Panc1 (cell line): Measurements from ENCODE around the gene SHC1. TPM values are rescaled to one million over a fixed set of nuclear protein-coding genes. Genes with fewer than 3 reads are reported as not detected.

Experiments
- ATAC-seq: fragments of 200-7000 bp; cut with Tn5 transposase; 2 replicates; pipeline ENCODE4 v1.9.1; 2020; ENCODE audit warnings: mild to moderate bottlenecking, moderate library complexity
- BruUV-seq: library from RNA; stranded (reverse); fragments of 400-500 nt; replicated peaks from 2 replicates; lab custom pipeline; 2021; lab: Mats Ljungman, UMichigan
- CTCF ChIA-PET: fragments of 300-600 bp; sonication (Branson Sonifier 250); formaldehyde crosslinking; loops from one replicate; lab custom pipeline; 2022; ENCODE audit warnings: antibody characterized with exemption; lab: Charles Lee
- POLR2A ChIA-PET: fragments of 300-600 bp; sonication (Branson Sonifier 250); formaldehyde crosslinking; loops from one replicate; lab custom pipeline; 2022; ENCODE audit warnings: antibody characterized with exemption; lab: Charles Lee
- DNase-seq: peaks from one replicate; pipeline ENCODE4 v3.0.0-alpha.2; 2010; ENCODE audit warnings: low read depth, low spot score
- H3K27ac ChIP-seq: 2 replicates; pipeline ENCODE4 v1.5.1; 2011; ENCODE audit warnings: mild to moderate bottlenecking, low read length, inconsistent platforms
- H3K27me3 ChIP-seq: fragments of 200-500 bp; sonication (Bioruptor generic); 2 replicates; pipeline ENCODE4 v1.6.0; 2014; ENCODE audit warnings: low read length, inconsistent platforms; ENCODE audit not compliant: control insufficient read depth, insufficient read depth
- H3K36me3 ChIP-seq: fragments of 200-500 bp; sonication (Bioruptor generic); 2 replicates; pipeline ENCODE4 v1.5.1; 2014; ENCODE audit warnings: inconsistent platforms, mild to moderate bottlenecking, low read length, moderate library complexity; ENCODE audit not compliant: control insufficient read depth, insufficient read depth
- H3K4me1 ChIP-seq: 2 replicates; pipeline ENCODE4 v1.5.1; 2011; ENCODE audit warnings: inconsistent platforms, mild to moderate bottlenecking, low read length, moderate library complexity; ENCODE audit not compliant: control insufficient read depth, insufficient read depth
- H3K4me3 ChIP-seq, 2 experiments: 2 replicates each; pipeline ENCODE4 v1.5.1; 2011 to 2012; ENCODE audit warnings: low read depth in 2 of 2, low read length in 2 of 2, mild to moderate bottlenecking in 2 of 2, inconsistent platforms in 1 of 2, moderate library complexity in 1 of 2
- H3K9me3 ChIP-seq: fragments of 200-500 bp; sonication (Bioruptor generic); 2 replicates; pipeline ENCODE4 v1.5.1; 2014; ENCODE audit warnings: low read depth, mild to moderate bottlenecking, inconsistent platforms, low read length, moderate library complexity; ENCODE audit not compliant: control insufficient read depth, insufficient read depth
- SIN3A ChIP-seq: IDR thresholded peaks from 2 replicates; pipeline ENCODE4 v1.6.1; 2012; ENCODE audit warnings: low read depth, mild to moderate bottlenecking, low read length, moderate library complexity, borderline replicate concordance; ENCODE audit not compliant: insufficient read depth
- in situ Hi-C: cut with HindIII; loops from 2 replicates; pipeline ENCODE4 v1.10.0; 2016; ENCODE audit warnings: low sequenced_read_pairs, low pct_unique_long_range_greater_than_20kb
- intact Hi-C: fragments of 100-400 bp; cut with micrococcal nuclease; formaldehyde crosslinking; loops from one replicate; pipeline ENCODE4 v1.10.0; 2022; ENCODE audit not compliant: unreplicated experiment
- microRNA-seq: library from miRNA; unstranded; fragments of <30 nt; microRNA quantifications from one replicate; pipeline ENCODE4 v1.1.0, GENCODE V29; 2020; ENCODE audit not compliant: unreplicated experiment
- total RNA-seq: library from RNA; stranded (reverse); gene quantifications from one replicate; pipeline ENCODE4 v1.2.1, GENCODE V29; 2021; ENCODE audit not compliant: unreplicated experiment

The SHC1 gene
- total RNA-seq, 1 experiment from 2014 or later: 373 TPM

DNA sequence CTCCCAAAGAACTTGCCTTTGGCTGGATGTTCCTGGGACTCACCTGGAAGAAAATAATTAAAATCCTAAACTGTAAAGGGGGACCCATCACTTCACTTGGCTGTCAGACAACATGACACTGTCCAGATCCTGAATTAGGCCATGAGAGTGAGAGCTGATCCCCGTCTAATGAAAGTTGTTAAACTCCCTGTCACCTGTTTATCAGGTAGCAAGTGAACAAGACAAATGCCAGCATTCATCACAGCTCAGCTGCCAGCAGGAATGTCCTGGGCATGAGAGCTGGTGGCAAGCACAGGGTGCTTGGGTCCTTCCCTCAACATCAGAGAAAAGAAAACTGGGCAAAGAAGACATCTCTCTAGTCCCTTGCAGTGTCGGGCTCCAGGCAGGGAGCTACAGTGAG, 57.8 kb downstream of the SHC1 start:
- TF ChIP-seq SIN3A: no peak
- intact Hi-C loops (no loop called here), in situ Hi-C loops (no loop called here)
- DNase-seq: no peak
- no TSS peak for BruUV-seq
- no peak for ATAC-seq
- Histone ChIP-seq H3K4me3 (no peak overlapping the region), H3K4me1 (no peaks in the 10 kb centered on the region), H3K27ac (no peak overlapping the region), H3K27me3 (no peaks in the 10 kb centered on the region), H3K36me3 (no peaks in the 10 kb centered on the region), H3K9me3 (no peaks in the 10 kb centered on the region)
- ChIA-PET CTCF (no interaction called here), POLR2A (no interaction called here)

Small RNA genes lying within 50 kb of the gene (microRNA-seq; reads per million reads assigned to microRNA genes)
- gene MIR4258: not detected

Other genes with a start within 250 kb of the SHC1 start
- 0.05 TPM for gene KCNN3, start 100.5 kb downstream of the SHC1 start, total RNA-seq
- gene PMVK, start 34.0 kb downstream of the SHC1 start, total RNA-seq: 42.2 TPM
- 40.7 TPM for gene PBXIP1, start 14.6 kb downstream of the SHC1 start, total RNA-seq
- 41.1 TPM for gene PYGO2, start 9.0 kb downstream of the SHC1 start, total RNA-seq
- gene CKS1B, start 3.9 kb upstream of the SHC1 start, total RNA-seq: 212 TPM
- gene FLAD1, start 12.6 kb upstream of the SHC1 start, total RNA-seq: 72.8 TPM
- gene LENEP, start 22.8 kb upstream of the SHC1 start, total RNA-seq: 0.67 TPM
- 55.8 TPM for gene ZBTB7B, start 32.1 kb upstream of the SHC1 start, total RNA-seq
- 0.13 TPM for gene DCST2, start 63.0 kb upstream of the SHC1 start, total RNA-seq
- gene DCST1, start 63.1 kb upstream of the SHC1 start, total RNA-seq: not detected
- 41.7 TPM for gene ADAM15, start 80.6 kb upstream of the SHC1 start, total RNA-seq
- gene EFNA4, start 93.0 kb upstream of the SHC1 start, total RNA-seq: 8.0 TPM
- gene EFNA3, start 108.1 kb upstream of the SHC1 start, total RNA-seq: 2.3 TPM
- gene EFNA1, start 157.1 kb upstream of the SHC1 start, total RNA-seq: 23.8 TPM
- gene SLC50A1, start 165.1 kb upstream of the SHC1 start, total RNA-seq: 67.4 TPM
- gene DPM3, start 169.8 kb upstream of the SHC1 start, total RNA-seq: 66.0 TPM
- 155 TPM for gene KRTCAP2, start 202.6 kb upstream of the SHC1 start, total RNA-seq
- gene TRIM46, start 203.1 kb upstream of the SHC1 start, total RNA-seq: 3.8 TPM
- gene THBS3, start 237.2 kb upstream of the SHC1 start, total RNA-seq: 35.9 TPM
- gene MTX1, start 237.9 kb upstream of the SHC1 start, total RNA-seq: 53.6 TPM